Measurements from ENCODE around the gene LCN6.

- no peak for TF ChIP-seq CTCF (IDR thresholded peaks at IDR 0.05)
- no peak for TF ChIP-seq EP300 (IDR thresholded peaks at IDR 0.05)
- TF ChIP-seq POLR2A (IDR thresholded peaks at IDR 0.05), result no peak
These were observed 2.8 kb downstream of the LCN6 start for GRCh38 chr9:136745389-136746154.
